ENCODE measurements around the gene ZNF23. TPM values are rescaled to one million over a fixed set of nuclear protein-coding genes. Genes with fewer than 3 reads are reported as not detected.

ZNF23 gene
- total and polyA plus RNA-seq, 5 donors, result 6.7 to 8.6 (median 7.6) TPM

Other genes starting within 250 kb of the ZNF23 start
- 1 to 10 TPM; 1.5 to 2.3 (median 2.1) TPM for gene HYDIN, start 231.5 kb downstream of the ZNF23 start, total RNA-seq
- 0.57 TPM for gene HYDIN, start 231.5 kb downstream of the ZNF23 start, polyA plus RNA-seq
- gene CMTR2, start 172.8 kb downstream of the ZNF23 start, total RNA-seq, result 10 to 100 TPM; 11.2 to 12.6 (median 12.3) TPM
- gene CMTR2, start 172.8 kb downstream of the ZNF23 start, polyA plus RNA-seq, result 4.0 TPM
- 1 to 10 TPM; 1.7 to 3.3 (median 2.6) TPM for gene CALB2, start 103.5 kb downstream of the ZNF23 start, total RNA-seq
- 0.95 TPM for gene CALB2, start 103.5 kb downstream of the ZNF23 start, polyA plus RNA-seq
- not detected for gene TLE7, start 20.2 kb downstream of the ZNF23 start, total RNA-seq
- not detected for gene TLE7, start 20.2 kb downstream of the ZNF23 start, polyA plus RNA-seq
- 1 to 10 TPM; 2.3 to 4.0 (median 3.2) TPM for gene ZNF19, start 27.1 kb upstream of the ZNF23 start, total RNA-seq
- 1.7 TPM for gene ZNF19, start 27.1 kb upstream of the ZNF23 start, polyA plus RNA-seq
- not detected for gene CHST4, start 64.2 kb upstream of the ZNF23 start, total RNA-seq
- gene CHST4, start 64.2 kb upstream of the ZNF23 start, polyA plus RNA-seq, result not detected
- gene TAT, start 114.8 kb upstream of the ZNF23 start, total RNA-seq, result under 1 TPM in 1 of 4 donors, not detected in 3; 0.08 TPM
- gene TAT, start 114.8 kb upstream of the ZNF23 start, polyA plus RNA-seq, result 0.02 TPM
- not detected for gene MARVELD3, start 163.9 kb upstream of the ZNF23 start, total RNA-seq
- 0.02 TPM for gene MARVELD3, start 163.9 kb upstream of the ZNF23 start, polyA plus RNA-seq